BE2C (cell line): Measurements from ENCODE around the gene UBE2E2.
A peak's percentile ranks its signal among the peaks of the same experiment; 100 is the strongest.

Experiments
- DNase-seq: peaks from one replicate; pipeline ENCODE4 v3.0.0-alpha.2; 2020
- H3K27me3 ChIP-seq: fragments of 250-450 bp; sonication (Bioruptor Pico); 2 replicates; pipeline ENCODE4 v1.5.1; 2020; ENCODE audit warnings: mild to moderate bottlenecking
- H3K36me3 ChIP-seq: fragments of 250-450 bp; sonication (Bioruptor Pico); 2 replicates; pipeline ENCODE4 v1.5.1; 2020; ENCODE audit warnings: mild to moderate bottlenecking
- H3K4me1 ChIP-seq: fragments of 250-450 bp; sonication (Bioruptor Pico); 2 replicates; pipeline ENCODE4 v1.5.1; 2020
- H3K4me3 ChIP-seq: 2 replicates; pipeline ENCODE4 v1.5.1; 2011; ENCODE audit warnings: low read depth, low read length
- H3K9me3 ChIP-seq: fragments of 250-450 bp; sonication (Bioruptor Pico); 2 replicates; pipeline ENCODE4 v1.5.1; 2020
- TF ChIP-seq, protein P1 (sequence below): IDR thresholded peaks from 2 replicates; pipeline ENCODE4 v1.5.1; 2012; ENCODE audit warnings: mild to moderate bottlenecking, low read depth, low read length

UBE2E2 gene

DNA sequence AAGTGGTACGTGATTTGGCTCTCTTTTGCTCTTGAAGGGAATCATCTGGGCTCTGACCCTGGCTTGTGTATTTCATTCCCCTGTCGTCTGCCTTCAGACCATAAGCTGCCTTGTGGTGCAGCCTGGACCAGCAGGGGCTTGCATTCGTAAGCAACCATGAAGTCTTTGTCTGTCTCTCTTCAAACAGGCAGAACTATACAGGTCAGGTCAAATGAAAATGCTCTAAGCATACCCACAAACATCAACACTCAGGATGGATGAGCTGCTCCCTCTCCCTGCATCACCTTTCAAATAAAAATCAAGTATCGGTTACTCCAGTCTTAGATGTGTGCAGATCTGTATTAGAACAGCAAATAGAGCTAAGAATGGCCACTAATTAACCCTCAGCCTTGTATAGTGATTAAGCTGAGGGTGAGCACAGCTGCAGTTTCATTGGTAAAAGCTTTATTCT lies 334.0 kb downstream of the UBE2E2 start:
- H3K4me1 ChIP-seq, result no peaks in the 10 kb centered on the region
- no peaks in the 10 kb centered on the region for H3K36me3 ChIP-seq
- H3K9me3 ChIP-seq, result no peaks in the 10 kb centered on the region
- no peak for DNase-seq
- TF ChIP-seq, protein P1, sequence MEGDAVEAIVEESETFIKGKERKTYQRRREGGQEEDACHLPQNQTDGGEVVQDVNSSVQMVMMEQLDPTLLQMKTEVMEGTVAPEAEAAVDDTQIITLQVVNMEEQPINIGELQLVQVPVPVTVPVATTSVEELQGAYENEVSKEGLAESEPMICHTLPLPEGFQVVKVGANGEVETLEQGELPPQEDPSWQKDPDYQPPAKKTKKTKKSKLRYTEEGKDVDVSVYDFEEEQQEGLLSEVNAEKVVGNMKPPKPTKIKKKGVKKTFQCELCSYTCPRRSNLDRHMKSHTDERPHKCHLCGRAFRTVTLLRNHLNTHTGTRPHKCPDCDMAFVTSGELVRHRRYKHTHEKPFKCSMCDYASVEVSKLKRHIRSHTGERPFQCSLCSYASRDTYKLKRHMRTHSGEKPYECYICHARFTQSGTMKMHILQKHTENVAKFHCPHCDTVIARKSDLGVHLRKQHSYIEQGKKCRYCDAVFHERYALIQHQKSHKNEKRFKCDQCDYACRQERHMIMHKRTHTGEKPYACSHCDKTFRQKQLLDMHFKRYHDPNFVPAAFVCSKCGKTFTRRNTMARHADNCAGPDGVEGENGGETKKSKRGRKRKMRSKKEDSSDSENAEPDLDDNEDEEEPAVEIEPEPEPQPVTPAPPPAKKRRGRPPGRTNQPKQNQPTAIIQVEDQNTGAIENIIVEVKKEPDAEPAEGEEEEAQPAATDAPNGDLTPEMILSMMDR, result no peak
- no peak overlapping the region for H3K4me3 ChIP-seq
- H3K27me3 ChIP-seq, result no peaks in the 10 kb centered on the region

DNA sequence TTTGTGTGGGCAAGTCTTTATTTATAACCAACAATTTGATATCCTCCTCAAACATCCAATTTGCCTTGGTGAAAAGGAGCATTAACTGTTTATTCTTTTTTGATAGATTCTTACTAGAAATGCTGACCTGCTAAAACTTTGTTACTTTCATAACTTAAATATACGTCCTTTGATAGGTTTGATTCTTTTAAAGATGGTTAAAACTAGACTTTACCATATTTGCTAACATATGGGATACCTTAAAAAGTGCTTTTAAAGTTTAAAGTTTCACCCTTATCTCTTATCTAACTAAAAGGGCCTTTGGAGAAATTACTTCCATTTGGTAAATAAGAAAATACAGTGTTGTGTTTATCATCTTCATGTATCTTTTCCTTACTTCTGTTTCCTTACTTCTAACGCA lies 336.1 kb downstream of the UBE2E2 start:
- TF ChIP-seq, protein P1, result no peak
- no peak for DNase-seq
- Histone ChIP-seq H3K4me1 (no peaks in the 10 kb centered on the region), H3K4me3 (no peak overlapping the region), H3K36me3 (no peaks in the 10 kb centered on the region), H3K9me3 (no peaks in the 10 kb centered on the region), H3K27me3 (no peaks in the 10 kb centered on the region)

DNA sequence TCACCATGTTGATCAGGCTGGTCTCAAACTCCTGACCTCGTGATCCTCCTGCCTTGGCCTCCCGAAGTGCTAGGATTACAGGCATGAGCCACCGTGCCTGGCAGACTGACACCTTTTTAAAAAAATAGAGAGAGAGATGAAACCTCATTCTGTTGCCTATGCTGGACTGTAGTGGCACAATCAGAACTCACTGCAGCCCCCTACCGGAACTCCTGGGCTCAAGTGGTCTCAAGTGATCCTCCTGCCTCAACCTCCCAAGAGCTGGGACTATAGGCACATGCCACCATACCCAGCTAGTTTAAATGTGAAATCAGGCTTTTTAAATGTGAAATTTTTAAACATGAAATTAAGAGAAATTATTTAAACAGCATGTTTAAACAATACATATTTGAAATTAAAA lies 337.5 kb downstream of the UBE2E2 start:
- no peaks in the 10 kb centered on the region for H3K9me3 ChIP-seq
- TF ChIP-seq, protein P1, result peak; percentile 22; the same call in 1 of the 2 replicates
- peak; percentile 8 for DNase-seq
- H3K27me3 ChIP-seq, result no peaks in the 10 kb centered on the region
- H3K36me3 ChIP-seq, result no peaks in the 10 kb centered on the region
- H3K4me3 ChIP-seq, result no peak overlapping the region
- no peaks in the 10 kb centered on the region for H3K4me1 ChIP-seq

DNA sequence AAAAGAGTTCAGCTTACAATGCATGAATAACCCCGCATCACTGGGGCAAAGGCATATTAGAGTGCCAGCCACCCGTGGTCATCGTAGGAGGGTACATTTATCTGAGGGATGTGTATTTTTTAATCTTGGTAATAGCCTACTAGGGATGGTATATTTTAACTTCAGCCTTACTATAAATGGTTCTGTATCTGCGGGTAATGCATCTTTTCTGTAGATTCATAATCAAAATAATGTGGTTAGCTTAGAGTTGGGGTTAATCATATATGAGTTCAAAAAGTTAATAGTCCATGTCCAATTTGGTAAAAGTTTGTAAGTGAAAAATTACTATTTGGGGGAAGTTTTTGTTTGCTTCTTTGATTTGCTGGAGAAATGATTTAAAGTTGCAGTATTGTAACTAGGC lies 339.0 kb downstream of the UBE2E2 start:
- H3K4me1 ChIP-seq, result no peaks in the 10 kb centered on the region
- no peaks in the 10 kb centered on the region for H3K9me3 ChIP-seq
- H3K4me3 ChIP-seq, result no peak overlapping the region
- no peaks in the 10 kb centered on the region for H3K36me3 ChIP-seq
- TF ChIP-seq, protein P1, result no peak
- H3K27me3 ChIP-seq, result no peaks in the 10 kb centered on the region
- no peak for DNase-seq

DNA sequence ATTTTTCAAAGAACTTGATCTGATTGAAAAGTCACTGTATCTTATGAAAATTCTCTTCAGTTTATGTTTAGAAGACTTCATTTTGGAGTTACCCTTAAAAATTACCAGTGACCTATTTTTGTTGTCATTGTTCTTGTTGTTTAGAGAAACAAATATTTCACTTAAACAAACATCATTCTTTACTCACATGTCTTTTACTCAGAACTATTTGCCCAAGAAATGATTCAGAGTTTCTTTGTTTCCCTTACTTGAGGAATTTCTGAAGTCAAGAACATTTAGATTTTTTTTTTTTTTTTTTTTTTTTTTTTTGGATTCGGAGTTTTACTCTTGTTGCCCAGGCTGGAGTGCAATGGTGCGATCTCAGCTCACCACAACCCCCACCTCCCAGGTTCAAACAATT lies 343.1 kb downstream of the UBE2E2 start:
- DNase-seq, result no peak
- Histone ChIP-seq H3K4me1 (no peaks in the 10 kb centered on the region), H3K9me3 (no peaks in the 10 kb centered on the region), H3K4me3 (no peak overlapping the region), H3K36me3 (no peaks in the 10 kb centered on the region), H3K27me3 (no peaks in the 10 kb centered on the region)
- TF ChIP-seq, protein P1, result no peak

DNA sequence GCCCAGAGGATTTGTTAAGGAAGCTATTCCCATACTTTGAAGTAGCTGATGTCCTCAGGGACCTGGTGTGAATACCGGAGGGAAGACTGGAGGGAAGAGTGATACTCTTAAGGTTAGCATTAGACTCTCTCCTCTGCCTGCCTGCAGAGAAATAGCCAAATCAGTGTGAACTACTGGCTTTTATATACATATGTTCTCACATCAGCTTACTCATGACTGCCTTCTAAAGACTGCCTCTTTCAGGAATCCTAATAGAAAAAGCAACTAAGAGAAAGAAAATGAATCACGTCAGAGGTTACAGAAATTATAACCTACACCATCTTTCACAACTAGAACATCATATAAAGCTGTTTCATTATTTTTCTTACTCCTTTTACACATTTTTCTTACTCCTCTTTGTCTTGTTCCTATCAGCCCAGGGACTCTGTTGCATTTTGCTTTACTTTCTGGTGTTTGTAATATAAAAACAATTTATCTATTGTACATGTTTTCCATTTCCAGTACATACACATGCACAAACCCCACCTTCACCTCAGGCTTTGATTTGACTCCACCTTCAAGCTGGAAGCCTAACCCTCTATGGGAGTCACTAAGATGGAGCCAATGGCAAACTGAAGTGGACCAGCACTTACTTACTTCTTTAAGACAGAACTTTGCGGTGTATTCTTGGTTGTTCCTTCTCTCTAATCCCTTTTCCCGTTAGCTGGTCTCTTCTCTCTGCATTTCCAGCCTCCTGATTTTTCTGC lies 345.0 kb downstream of the UBE2E2 start:
- H3K36me3 ChIP-seq, result no peaks in the 10 kb centered on the region
- H3K4me1 ChIP-seq, result no peaks in the 10 kb centered on the region
- H3K27me3 ChIP-seq, result no peaks in the 10 kb centered on the region
- DNase-seq, result no peak
- H3K4me3 ChIP-seq, result no peak overlapping the region
- TF ChIP-seq, protein P1, result no peak
- no peaks in the 10 kb centered on the region for H3K9me3 ChIP-seq
